ENCODE results near the gene METTL24. TPM values are rescaled to one million over a fixed set of nuclear protein-coding genes. Genes with fewer than 3 reads are reported as not detected.

The METTL24 gene
- total RNA-seq, 6 donors from 2014 or later = 0.78 to 2.7 (median 1.8) TPM; not detected in 1

- no peak for ATAC-seq (ENCODE audit: low FRiP score in 2 of 2)
- H3K27ac ChIP-seq = no peak overlapping the region
Measured at GRCh38 chr6:110341067-110341466, 17.1 kb downstream of the METTL24 start.

GRCh38 chr6:110340392-110340965 lies 17.7 kb downstream of the METTL24 start:
- no peaks in the 10 kb centered on the region for H3K27me3 ChIP-seq
- WGBS, 2 donors = 69 to 73% methylated on average over 7 of the region's 7 CpGs
- TF ChIP-seq POLR2AphosphoS5 (IDR thresholded peaks at IDR 0.05) = no peak
- no peak for TF ChIP-seq EP300 (IDR thresholded peaks at IDR 0.05)
- TF ChIP-seq, protein P1, sequence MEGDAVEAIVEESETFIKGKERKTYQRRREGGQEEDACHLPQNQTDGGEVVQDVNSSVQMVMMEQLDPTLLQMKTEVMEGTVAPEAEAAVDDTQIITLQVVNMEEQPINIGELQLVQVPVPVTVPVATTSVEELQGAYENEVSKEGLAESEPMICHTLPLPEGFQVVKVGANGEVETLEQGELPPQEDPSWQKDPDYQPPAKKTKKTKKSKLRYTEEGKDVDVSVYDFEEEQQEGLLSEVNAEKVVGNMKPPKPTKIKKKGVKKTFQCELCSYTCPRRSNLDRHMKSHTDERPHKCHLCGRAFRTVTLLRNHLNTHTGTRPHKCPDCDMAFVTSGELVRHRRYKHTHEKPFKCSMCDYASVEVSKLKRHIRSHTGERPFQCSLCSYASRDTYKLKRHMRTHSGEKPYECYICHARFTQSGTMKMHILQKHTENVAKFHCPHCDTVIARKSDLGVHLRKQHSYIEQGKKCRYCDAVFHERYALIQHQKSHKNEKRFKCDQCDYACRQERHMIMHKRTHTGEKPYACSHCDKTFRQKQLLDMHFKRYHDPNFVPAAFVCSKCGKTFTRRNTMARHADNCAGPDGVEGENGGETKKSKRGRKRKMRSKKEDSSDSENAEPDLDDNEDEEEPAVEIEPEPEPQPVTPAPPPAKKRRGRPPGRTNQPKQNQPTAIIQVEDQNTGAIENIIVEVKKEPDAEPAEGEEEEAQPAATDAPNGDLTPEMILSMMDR (IDR thresholded peaks at IDR 0.05) = no peak
- TF ChIP-seq POLR2A (IDR thresholded peaks at IDR 0.05) = no peak
- H3K9me3 ChIP-seq = no peaks in the 10 kb centered on the region
- no peaks in the 10 kb centered on the region for H3K4me1 ChIP-seq
- no peak overlapping the region for H3K4me3 ChIP-seq
- DNase-seq (no peak), ATAC-seq (ENCODE audit: low FRiP score in 2 of 2) (no peak)
- no peaks in the 10 kb centered on the region for H3K36me3 ChIP-seq
- no peak overlapping the region for H3K27ac ChIP-seq

More at GRCh38 chr6:110341067-110341466, 17.1 kb downstream of the METTL24 start:
- TF ChIP-seq, protein P1 (IDR thresholded peaks at IDR 0.05) = no peak
- TF ChIP-seq POLR2AphosphoS5 (IDR thresholded peaks at IDR 0.05) (no peak), POLR2A (IDR thresholded peaks at IDR 0.05) (no peak), EP300 (IDR thresholded peaks at IDR 0.05) (no peak)
- no peaks in the 10 kb centered on the region for H3K9me3 ChIP-seq
- no peaks in the 10 kb centered on the region for H3K4me1 ChIP-seq
- H3K36me3 ChIP-seq = no peaks in the 10 kb centered on the region
- H3K27me3 ChIP-seq = no peaks in the 10 kb centered on the region
- DNase-seq = no peak
- H3K4me3 ChIP-seq = no peak overlapping the region

- Histone ChIP-seq H3K4me3 (no peak overlapping the region), H3K36me3 (no peaks in the 10 kb centered on the region), H3K27me3 (no peaks in the 10 kb centered on the region), H3K9me3 (no peaks in the 10 kb centered on the region), H3K4me1 (no peaks in the 10 kb centered on the region), H3K27ac (no peak overlapping the region)
- DNase-seq (no peak), ATAC-seq (ENCODE audit: low FRiP score in 2 of 2) (no peak)
- 83 to 95% methylated on average over 3 of the region's 3 CpGs for WGBS, 2 donors
- no peak for TF ChIP-seq POLR2A (IDR thresholded peaks at IDR 0.05)
- TF ChIP-seq POLR2AphosphoS5 (IDR thresholded peaks at IDR 0.05) = no peak
- no peak for TF ChIP-seq EP300 (IDR thresholded peaks at IDR 0.05)
- TF ChIP-seq, protein P1 (IDR thresholded peaks at IDR 0.05) = no peak
Measured at GRCh38 chr6:110338820-110339470, 19.2 kb downstream of the METTL24 start.

DNA sequence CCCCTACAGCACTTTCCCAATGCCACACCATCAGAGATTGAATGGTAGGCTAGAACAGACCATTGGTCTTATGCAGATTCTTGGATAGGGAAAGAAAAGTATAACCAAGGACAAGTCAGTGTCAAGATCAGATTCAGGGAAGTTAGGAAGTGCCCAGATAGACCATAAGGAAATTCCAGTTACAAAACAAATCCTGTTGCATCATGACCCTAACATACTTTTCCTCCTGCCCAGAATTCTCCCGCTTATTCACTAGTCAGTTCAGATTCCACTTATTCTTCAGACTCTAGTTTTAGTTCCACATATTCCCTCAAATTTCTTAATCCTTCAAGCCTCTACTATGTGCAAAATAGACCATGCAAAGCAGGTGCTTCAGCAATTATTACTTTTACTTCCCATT lies 20.7 kb downstream of the METTL24 start:
- no peak overlapping the region for H3K27ac ChIP-seq
- no peaks in the 10 kb centered on the region for H3K27me3 ChIP-seq
- TF ChIP-seq, protein P1 (IDR thresholded peaks at IDR 0.05) = no peak
- TF ChIP-seq POLR2A (IDR thresholded peaks at IDR 0.05) = no peak
- TF ChIP-seq EP300 (IDR thresholded peaks at IDR 0.05) = no peak
- TF ChIP-seq POLR2AphosphoS5 (IDR thresholded peaks at IDR 0.05) = no peak
- WGBS, 2 donors = 59 to 63% methylated on average over 1 of the region's 1 CpG
- no peak for ATAC-seq (ENCODE audit: low FRiP score in 2 of 2)
- H3K9me3 ChIP-seq = no peaks in the 10 kb centered on the region
- H3K36me3 ChIP-seq = no peaks in the 10 kb centered on the region
- DNase-seq = no peak
- no peaks in the 10 kb centered on the region for H3K4me1 ChIP-seq
- H3K4me3 ChIP-seq = no peak overlapping the region
